HCT116 (cell line): ENCODE results near the gene CARD10. TPM values are rescaled to one million over a fixed set of nuclear protein-coding genes. Genes with fewer than 3 reads are reported as not detected.

Experiments
- ATAC-seq: fragments of 200-7000 bp; cut with Tn5 transposase; 2 replicates; pipeline ENCODE4 v1.9.1; 2020; ENCODE audit warnings: mild to moderate bottlenecking, moderate library complexity
- BruUV-seq: library from RNA; stranded (reverse); fragments of 400-500 nt; replicated peaks from 2 replicates; lab custom pipeline; 2021; lab: Mats Ljungman, UMichigan
- CTCF ChIA-PET: fragments of 300-600 bp; sonication (Branson Sonifier 250); formaldehyde crosslinking; loops from one replicate; lab custom pipeline; 2021; ENCODE audit warnings: antibody characterized with exemption; lab: Charles Lee
- POLR2A ChIA-PET: fragments of 300-600, 350-600 bp; sonication (Branson Sonifier 250); formaldehyde crosslinking; loops from one replicate; lab custom pipeline; 2021; ENCODE audit warnings: antibody characterized with exemption; lab: Charles Lee
- RAD21 ChIA-PET, 2 experiments: fragments of 300-600 bp; sonication (Branson Sonifier 250); formaldehyde crosslinking; loops; one replicate each; lab custom pipeline; 2023; ENCODE audit warnings: low total read pairs in 2 of 2; ENCODE audit not compliant: uncharacterized antibody in 2 of 2, unreplicated experiment in 2 of 2, low non-redundant PET in 1 of 2; lab: Charles Lee
- DNase-seq: peaks from one replicate; pipeline ENCODE4 v3.0.0-alpha.2; 2010; ENCODE audit warnings: low read depth, low spot score
- H2AFZ ChIP-seq: fragments of 200-600 bp; shearing (Covaris generic), sonication (generic); 2 replicates; pipeline ENCODE4 v1.6.1; 2017; ENCODE audit warnings: low read depth, mixed run types, mixed read lengths, antibody characterized with exemption, low read length; ENCODE audit not compliant: poor library complexity, severe bottlenecking
- H3K27ac ChIP-seq: 2 replicates; pipeline ENCODE4 v1.5.1; 2012; ENCODE audit warnings: low read depth, low read length
- H3K27me3 ChIP-seq: fragments of 200-600 bp; sonication (generic); 2 replicates; pipeline ENCODE4 v1.6.1; 2016; ENCODE audit warnings: mixed run types, low read length, mixed read lengths; ENCODE audit not compliant: insufficient read depth
- H3K36me3 ChIP-seq, 2 experiments: fragments of 200-500 bp in 1 of 2; fragments of 200-600 bp in 1 of 2; sonication (Bioruptor generic) in 1 of 2; sonication (generic) in 1 of 2; 2 replicates each; pipeline versions ENCODE4 v1.5.1 to v1.6.1; 2014 to 2016; ENCODE audit warnings: low read length in 2 of 2, inconsistent platforms in 1 of 2, mixed read lengths in 1 of 2, mixed run types in 1 of 2; ENCODE audit not compliant: insufficient read depth in 2 of 2, control insufficient read depth in 1 of 2
- H3K4me1 ChIP-seq, 2 experiments: fragments of 200-600 bp in 1 of 2; sonication (generic) in 1 of 2; 2 replicates each; pipeline versions ENCODE4 v1.5.1 to v1.6.1; 2012 to 2017; ENCODE audit warnings: low read length in 2 of 2, inconsistent platforms in 1 of 2, mild to moderate bottlenecking in 1 of 2, mixed read lengths in 1 of 2, mixed run types in 1 of 2, moderate library complexity in 1 of 2; ENCODE audit not compliant: insufficient read depth in 2 of 2, control insufficient read depth in 1 of 2
- H3K4me2 ChIP-seq: fragments of 200-600 bp; sonication (generic); 2 replicates; pipeline ENCODE4 v1.6.1; 2017; ENCODE audit warnings: mixed run types, low read length, mixed read lengths
- H3K4me3 ChIP-seq, 2 experiments: fragments of 200-600 bp in 1 of 2; sonication (generic) in 1 of 2; replicated peaks in 1 of 2; 2 replicates each; pipeline ENCODE4 v1.5.1; 2011 to 2016; ENCODE audit warnings: low read length in 2 of 2, control low read depth in 1 of 2, low read depth in 1 of 2, mild to moderate bottlenecking in 1 of 2, mixed read lengths in 1 of 2, mixed run types in 1 of 2
- H3K79me2 ChIP-seq: fragments of 200-600 bp; sonication (generic); 2 replicates; pipeline ENCODE4 v1.6.1; 2017; ENCODE audit warnings: mild to moderate bottlenecking, mixed run types, low read length, moderate library complexity, mixed read lengths; ENCODE audit not compliant: insufficient read depth
- H3K9ac ChIP-seq: fragments of 200-600 bp; sonication (generic); 2 replicates; pipeline ENCODE4 v1.6.1; 2016; ENCODE audit warnings: low read length, mixed read lengths
- H3K9me2 ChIP-seq: fragments of 200-600 bp; sonication (generic), shearing (Covaris generic); 2 replicates; pipeline ENCODE4 v1.6.1; 2017; ENCODE audit warnings: mixed run types, mild to moderate bottlenecking, moderate library complexity; ENCODE audit not compliant: insufficient read depth
- H3K9me3 ChIP-seq, 2 experiments: fragments of 200-500 bp in 1 of 2; fragments of 200-600 bp in 1 of 2; sonication (Bioruptor generic) in 1 of 2; sonication (generic) in 1 of 2; 2 replicates each; pipeline ENCODE4 v1.6.1; 2014 to 2017; ENCODE audit warnings: low read length in 2 of 2, mixed read lengths in 2 of 2, inconsistent platforms in 1 of 2, low read depth in 1 of 2, mild to moderate bottlenecking in 1 of 2, mixed run types in 1 of 2, moderate library complexity in 1 of 2; ENCODE audit not compliant: control insufficient read depth in 1 of 2, insufficient read depth in 1 of 2
- H4K20me1 ChIP-seq: fragments of 200-600 bp; sonication (generic), shearing (Covaris generic); 2 replicates; pipeline ENCODE4 v1.6.1; 2017; ENCODE audit warnings: mixed run types, mild to moderate bottlenecking, moderate library complexity; ENCODE audit not compliant: insufficient read depth
- CBX3 ChIP-seq: IDR thresholded peaks from 2 replicates; pipeline ENCODE4 v1.6.1; 2012; ENCODE audit warnings: low read depth
- CEBPB ChIP-seq: IDR thresholded peaks from 2 replicates; pipeline ENCODE4 v1.6.1; 2012; ENCODE audit warnings: low read depth
- EGR1 ChIP-seq: IDR thresholded peaks from 2 replicates; pipeline ENCODE4 v1.6.1; 2012; ENCODE audit warnings: low read depth
- ELF1 ChIP-seq: IDR thresholded peaks from 2 replicates; pipeline ENCODE4 v1.6.1; 2012; ENCODE audit warnings: low read depth, borderline replicate concordance
- EZH2phosphoT487 ChIP-seq: fragments of 200-600 bp; IDR thresholded peaks from 2 replicates; pipeline ENCODE4 v1.6.1; 2018; ENCODE audit warnings: antibody characterized with exemption, borderline replicate concordance
- FOSL1 ChIP-seq: IDR thresholded peaks from 2 replicates; pipeline ENCODE4 v1.6.1; 2012; ENCODE audit warnings: low read depth
- JUND ChIP-seq: IDR thresholded peaks from 2 replicates; pipeline ENCODE4 v1.6.1; 2012
- RAD21 ChIP-seq: IDR thresholded peaks from 2 replicates; pipeline ENCODE4 v1.6.1; 2012; ENCODE audit warnings: low read depth, mild to moderate bottlenecking
- TCF7L2 ChIP-seq: IDR thresholded peaks from 2 replicates; pipeline ENCODE4 v1.7.0; 2011; ENCODE audit warnings: borderline replicate concordance, inconsistent platforms; ENCODE audit not compliant: insufficient read depth, insufficient read length; ENCODE audit errors: extremely low read depth
- YY1 ChIP-seq: IDR thresholded peaks from 2 replicates; pipeline ENCODE4 v1.6.1; 2011; ENCODE audit warnings: low read length, low read depth, moderate library complexity, mild to moderate bottlenecking; ENCODE audit not compliant: insufficient replicate concordance; ENCODE audit errors: extremely low read depth
- ZFX ChIP-seq: fragments of 450-650 bp; IDR thresholded peaks from 2 replicates; pipeline ENCODE4 v1.6.1; 2017
- intact Hi-C: fragments of 100-400 bp; cut with micrococcal nuclease; formaldehyde crosslinking; loops from 2 replicates; pipeline ENCODE4 v1.10.0; 2022
- total RNA-seq: library from RNA; stranded (reverse); gene quantifications from one replicate; pipeline ENCODE4 v1.2.1, GENCODE V29; 2021; ENCODE audit not compliant: unreplicated experiment
- TF ChIP-seq, protein P1 (sequence below), 3 experiments: fragments of 200-600 bp in 1 of 3; sonication (generic) in 1 of 3; IDR thresholded peaks in 2 of 3; conservative IDR thresholded peaks in 1 of 3; 2 replicates each; pipeline ENCODE4 v1.5.1; 2012 to 2017; ENCODE audit warnings: low read depth in 2 of 3, low read length in 2 of 3, antibody characterized with exemption in 1 of 3, borderline replicate concordance in 1 of 3, control low read depth in 1 of 3, mild to moderate bottlenecking in 1 of 3, mixed read lengths in 1 of 3, mixed run types in 1 of 3, moderate library complexity in 1 of 3; ENCODE audit not compliant: insufficient read depth in 1 of 3
- TF ChIP-seq, protein P2 (sequence below): IDR thresholded peaks from 2 replicates; pipeline ENCODE4 v1.6.1; 2012; ENCODE audit warnings: low read depth

The CARD10 gene
- total RNA-seq, 1 experiment from 2014 or later = 32.0 TPM

DNA sequence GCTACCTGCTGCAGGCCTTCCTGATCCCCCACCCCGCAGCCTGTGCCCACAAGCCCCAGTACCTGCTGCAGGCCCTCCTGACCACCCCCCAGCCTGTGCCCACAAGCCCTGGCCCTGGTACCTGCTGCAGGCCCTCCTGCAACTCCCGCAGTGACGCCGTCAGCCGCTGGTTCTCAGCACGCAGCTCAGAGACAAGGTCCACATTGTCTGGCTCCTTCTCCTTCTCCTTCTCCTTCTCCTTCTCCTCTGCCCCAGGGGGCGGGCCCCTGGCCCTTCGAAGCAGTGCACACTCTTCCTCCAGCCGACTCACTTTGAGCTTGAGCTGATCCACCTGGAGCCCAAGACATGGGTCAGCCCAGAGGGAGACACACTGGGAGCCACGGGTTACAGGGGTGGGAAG lies 9.1 kb downstream of the CARD10 start:
- no peak for DNase-seq
- CTCF ChIA-PET = no interaction called here
- TF ChIP-seq ZFX (no peak), CBX3 (no peak), JUND (no peak), RAD21 (no peak), CEBPB (no peak), ELF1 (no peak), EZH2phosphoT487 (no peak)
- Histone ChIP-seq H3K4me3 (no peak overlapping the region), H3K9me3 (no peaks in the 10 kb centered on the region), H2AFZ (no peak overlapping the region), H3K36me3 (peaks cover 12 to 33% of the 10 kb centered on the region in 2 experiments), H3K27ac (no peak overlapping the region), H3K27me3 (no peaks in the 10 kb centered on the region), H3K4me1 (peaks cover 23 to 44% of the 10 kb centered on the region in 2 experiments), H3K79me2 (peaks cover 16% of the 10 kb centered on the region; the same call in 1 of the 2 replicates), H3K9ac (no peak overlapping the region), H3K9me2 (no peaks in the 10 kb centered on the region), H3K4me2 (no peak overlapping the region), H4K20me1 (no peaks in the 10 kb centered on the region; the same call in 1 of the 2 replicates)
- RAD21 ChIA-PET = no interaction called here
- BruUV-seq = no TSS peak
- POLR2A ChIA-PET = no interaction called here
- ATAC-seq = no peak
- intact Hi-C loops = no loop called here

DNA sequence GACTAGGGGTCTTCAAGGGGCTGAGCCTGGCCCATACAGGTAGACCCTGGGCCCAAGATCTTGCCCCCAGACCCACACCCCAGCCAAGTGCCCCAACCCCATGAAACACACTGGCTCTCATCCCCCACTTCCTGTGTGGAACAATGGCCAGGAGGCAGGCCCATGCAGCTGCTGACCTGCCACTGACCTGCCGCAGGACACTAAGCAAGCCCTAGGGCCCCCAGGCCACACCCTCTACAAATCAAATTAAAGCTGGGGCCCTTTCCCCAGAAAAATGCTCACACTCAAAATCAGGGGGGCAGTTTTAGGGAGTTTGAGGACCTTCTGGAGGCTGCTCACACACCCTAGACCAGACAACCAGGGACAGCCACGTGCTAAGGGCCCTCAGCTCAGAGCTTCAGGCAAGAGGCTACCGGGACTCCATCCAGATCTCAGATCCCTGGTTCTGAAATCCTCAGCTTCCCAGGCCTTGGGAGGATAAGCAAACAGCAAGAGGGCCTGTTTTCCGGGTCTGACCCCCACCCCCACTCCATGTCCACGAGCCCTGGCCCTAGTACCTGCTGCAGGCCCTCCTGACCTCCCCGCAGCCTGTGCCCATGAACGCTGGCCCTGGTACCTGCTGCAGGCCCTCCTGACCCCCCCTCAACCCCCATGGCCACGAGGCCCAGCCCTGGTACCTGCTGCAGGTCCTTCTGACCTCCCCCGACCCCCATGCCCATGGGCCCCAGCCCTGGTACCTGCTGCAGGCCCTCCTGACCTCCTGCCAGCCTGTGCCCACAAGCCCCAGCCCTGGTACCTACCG lies 10.0 kb downstream of the CARD10 start:
- H3K4me2 ChIP-seq = no peak overlapping the region
- DNase-seq (no peak), ATAC-seq (no peak)
- no peaks in the 10 kb centered on the region for H3K9me2 ChIP-seq
- no peak overlapping the region for H3K4me3 ChIP-seq
- ChIA-PET POLR2A (no interaction called here), RAD21 (no interaction called here), CTCF (no interaction called here)
- no TSS peak for BruUV-seq
- peaks cover 25 to 44% of the 10 kb centered on the region in 2 experiments for H3K4me1 ChIP-seq
- H3K9me3 ChIP-seq = no peaks in the 10 kb centered on the region
- H4K20me1 ChIP-seq = no peaks in the 10 kb centered on the region; the same call in 1 of the 2 replicates
- intact Hi-C loops = no loop called here
- no peak overlapping the region for H3K27ac ChIP-seq
- H3K36me3 ChIP-seq = peaks cover 10 to 33% of the 10 kb centered on the region in 2 experiments
- no peaks in the 10 kb centered on the region for H3K27me3 ChIP-seq
- H3K9ac ChIP-seq = no peak overlapping the region
- no peak overlapping the region for H2AFZ ChIP-seq
- TF ChIP-seq, protein P1, sequence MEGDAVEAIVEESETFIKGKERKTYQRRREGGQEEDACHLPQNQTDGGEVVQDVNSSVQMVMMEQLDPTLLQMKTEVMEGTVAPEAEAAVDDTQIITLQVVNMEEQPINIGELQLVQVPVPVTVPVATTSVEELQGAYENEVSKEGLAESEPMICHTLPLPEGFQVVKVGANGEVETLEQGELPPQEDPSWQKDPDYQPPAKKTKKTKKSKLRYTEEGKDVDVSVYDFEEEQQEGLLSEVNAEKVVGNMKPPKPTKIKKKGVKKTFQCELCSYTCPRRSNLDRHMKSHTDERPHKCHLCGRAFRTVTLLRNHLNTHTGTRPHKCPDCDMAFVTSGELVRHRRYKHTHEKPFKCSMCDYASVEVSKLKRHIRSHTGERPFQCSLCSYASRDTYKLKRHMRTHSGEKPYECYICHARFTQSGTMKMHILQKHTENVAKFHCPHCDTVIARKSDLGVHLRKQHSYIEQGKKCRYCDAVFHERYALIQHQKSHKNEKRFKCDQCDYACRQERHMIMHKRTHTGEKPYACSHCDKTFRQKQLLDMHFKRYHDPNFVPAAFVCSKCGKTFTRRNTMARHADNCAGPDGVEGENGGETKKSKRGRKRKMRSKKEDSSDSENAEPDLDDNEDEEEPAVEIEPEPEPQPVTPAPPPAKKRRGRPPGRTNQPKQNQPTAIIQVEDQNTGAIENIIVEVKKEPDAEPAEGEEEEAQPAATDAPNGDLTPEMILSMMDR (IDR thresholded peaks at IDR 0.05 in 2 of 3, conservative IDR thresholded peaks at IDR 0.05 in 1 of 3; ENCODE audit: borderline replicate concordance in 1 of 3, insufficient read depth in 1 of 3, low read depth in 2 of 3, low read length in 2 of 3) = no peak
- TF ChIP-seq YY1 (no peak), EGR1 (no peak), TCF7L2 (no peak), FOSL1 (no peak), EZH2phosphoT487 (no peak)
- TF ChIP-seq, protein P2, sequence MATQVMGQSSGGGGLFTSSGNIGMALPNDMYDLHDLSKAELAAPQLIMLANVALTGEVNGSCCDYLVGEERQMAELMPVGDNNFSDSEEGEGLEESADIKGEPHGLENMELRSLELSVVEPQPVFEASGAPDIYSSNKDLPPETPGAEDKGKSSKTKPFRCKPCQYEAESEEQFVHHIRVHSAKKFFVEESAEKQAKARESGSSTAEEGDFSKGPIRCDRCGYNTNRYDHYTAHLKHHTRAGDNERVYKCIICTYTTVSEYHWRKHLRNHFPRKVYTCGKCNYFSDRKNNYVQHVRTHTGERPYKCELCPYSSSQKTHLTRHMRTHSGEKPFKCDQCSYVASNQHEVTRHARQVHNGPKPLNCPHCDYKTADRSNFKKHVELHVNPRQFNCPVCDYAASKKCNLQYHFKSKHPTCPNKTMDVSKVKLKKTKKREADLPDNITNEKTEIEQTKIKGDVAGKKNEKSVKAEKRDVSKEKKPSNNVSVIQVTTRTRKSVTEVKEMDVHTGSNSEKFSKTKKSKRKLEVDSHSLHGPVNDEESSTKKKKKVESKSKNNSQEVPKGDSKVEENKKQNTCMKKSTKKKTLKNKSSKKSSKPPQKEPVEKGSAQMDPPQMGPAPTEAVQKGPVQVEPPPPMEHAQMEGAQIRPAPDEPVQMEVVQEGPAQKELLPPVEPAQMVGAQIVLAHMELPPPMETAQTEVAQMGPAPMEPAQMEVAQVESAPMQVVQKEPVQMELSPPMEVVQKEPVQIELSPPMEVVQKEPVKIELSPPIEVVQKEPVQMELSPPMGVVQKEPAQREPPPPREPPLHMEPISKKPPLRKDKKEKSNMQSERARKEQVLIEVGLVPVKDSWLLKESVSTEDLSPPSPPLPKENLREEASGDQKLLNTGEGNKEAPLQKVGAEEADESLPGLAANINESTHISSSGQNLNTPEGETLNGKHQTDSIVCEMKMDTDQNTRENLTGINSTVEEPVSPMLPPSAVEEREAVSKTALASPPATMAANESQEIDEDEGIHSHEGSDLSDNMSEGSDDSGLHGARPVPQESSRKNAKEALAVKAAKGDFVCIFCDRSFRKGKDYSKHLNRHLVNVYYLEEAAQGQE = no peak
- peaks cover 15% of the 10 kb centered on the region; the same call in 1 of the 2 replicates for H3K79me2 ChIP-seq
